GM18519 (cell line): ENCODE results near the gene ANXA7.

Source experiments
- ATAC-seq: cut with Tn5 transposase; IDR thresholded peaks from one replicate; pipeline ENCODE4 v1.9.1; 2021; ENCODE audit warnings: mild to moderate bottlenecking, moderate library complexity; ENCODE audit not compliant: unreplicated experiment, low FRiP score

Gene ANXA7

GRCh38 chr10:73413528-73414229, at the start of gene ANXA7:
Gene ANXA7, minus strand, starts transcription at chr10:73414058. Its CDS starts 13,202 bp downstream, at chr10:73400856.
- ATAC-seq, result peak; percentile 71

DNA sequence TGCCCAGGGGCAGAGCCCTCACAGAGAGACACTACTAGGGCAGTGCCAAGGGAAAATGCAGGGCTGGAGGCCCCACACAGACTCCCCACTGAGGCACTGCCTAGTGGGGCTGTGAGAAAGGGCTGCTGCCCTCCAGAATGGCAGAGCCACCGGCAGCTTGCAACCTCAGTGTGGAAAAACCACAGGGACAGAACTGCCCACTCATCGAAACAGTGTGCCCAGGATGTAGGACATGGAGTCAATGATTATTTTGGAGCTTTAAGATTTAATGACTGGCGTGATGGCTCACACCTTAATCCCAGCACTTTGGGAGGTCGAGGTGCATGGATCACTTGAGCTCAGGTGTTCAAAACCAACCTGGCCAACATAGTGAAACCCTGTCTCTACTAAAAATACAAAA, 47.0 kb upstream of the ANXA7 start:
- ATAC-seq, result no peak

DNA sequence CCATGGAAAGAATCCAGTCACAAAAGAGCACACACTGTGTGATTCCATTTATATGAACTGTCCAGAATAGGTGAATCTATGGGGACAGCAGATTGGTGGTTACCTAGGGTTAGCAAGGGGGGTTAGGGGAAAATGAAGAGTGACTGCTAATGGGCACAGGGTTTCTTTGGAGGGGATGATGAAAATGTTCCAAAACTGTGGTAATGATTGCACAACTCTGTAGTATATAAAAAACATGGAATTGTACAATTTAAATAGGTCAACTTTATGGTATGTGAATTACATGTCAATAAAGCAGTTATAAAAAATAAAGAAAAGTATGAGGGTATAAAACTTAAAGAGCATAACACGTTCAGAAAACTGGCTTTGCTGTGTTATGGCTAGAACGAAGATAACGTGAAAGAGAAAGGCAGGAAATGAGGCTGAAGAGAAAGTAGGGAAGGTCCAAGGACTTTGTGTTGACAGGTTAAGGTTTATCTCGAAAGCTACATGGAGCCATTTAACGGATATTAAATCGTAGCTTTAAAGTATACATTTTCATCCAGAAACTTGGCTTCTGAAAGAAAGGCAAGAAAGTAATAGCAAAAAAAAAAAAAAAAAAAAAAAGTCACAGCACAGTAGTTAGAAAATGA, 45.9 kb upstream of the ANXA7 start:
- no peak for ATAC-seq

GRCh38 chr10:73456187-73456890, 42.5 kb upstream of the ANXA7 start:
- no peak for ATAC-seq

GRCh38 chr10:73449113-73449512, 35.3 kb upstream of the ANXA7 start:
- no peak for ATAC-seq

- no peak for ATAC-seq
Measured at GRCh38 chr10:73448384-73448783, 34.5 kb upstream of the ANXA7 start.

GRCh38 chr10:73446926-73447325, 33.1 kb upstream of the ANXA7 start:
- ATAC-seq, result no peak

GRCh38 chr10:73444457-73444856, 30.6 kb upstream of the ANXA7 start:
- no peak for ATAC-seq

DNA sequence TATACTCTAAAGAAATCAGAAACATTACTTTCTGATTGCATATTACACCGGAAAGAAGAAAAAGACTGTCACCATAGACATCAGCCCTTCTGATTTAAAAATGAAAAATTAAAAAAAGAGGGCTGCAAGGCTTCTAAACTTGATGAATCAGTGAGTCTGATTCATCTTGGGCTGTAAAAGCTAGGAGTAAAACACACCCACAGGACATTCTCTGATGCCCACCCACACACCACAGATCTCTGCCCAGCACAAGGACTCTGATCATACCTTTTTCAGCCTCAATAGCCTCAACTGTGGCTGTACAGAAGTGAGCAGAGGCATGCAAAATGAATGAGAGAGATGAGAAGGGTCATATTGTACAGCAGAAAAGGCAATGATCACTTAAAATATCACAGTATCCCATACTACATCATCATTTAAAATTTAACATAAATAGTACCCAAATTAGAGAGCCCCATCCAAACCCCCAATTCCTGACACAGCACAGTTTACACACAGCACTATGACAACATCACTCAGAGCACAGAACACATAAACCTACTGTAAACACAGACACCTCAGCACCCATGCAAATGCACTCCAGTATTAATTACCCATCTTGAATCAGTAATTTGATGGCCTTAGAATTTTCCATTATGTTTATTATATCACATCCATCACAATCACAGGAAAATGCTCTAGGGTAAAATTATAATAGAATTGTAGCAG, 25.9 kb upstream of the ANXA7 start:
- ATAC-seq, result no peak

DNA sequence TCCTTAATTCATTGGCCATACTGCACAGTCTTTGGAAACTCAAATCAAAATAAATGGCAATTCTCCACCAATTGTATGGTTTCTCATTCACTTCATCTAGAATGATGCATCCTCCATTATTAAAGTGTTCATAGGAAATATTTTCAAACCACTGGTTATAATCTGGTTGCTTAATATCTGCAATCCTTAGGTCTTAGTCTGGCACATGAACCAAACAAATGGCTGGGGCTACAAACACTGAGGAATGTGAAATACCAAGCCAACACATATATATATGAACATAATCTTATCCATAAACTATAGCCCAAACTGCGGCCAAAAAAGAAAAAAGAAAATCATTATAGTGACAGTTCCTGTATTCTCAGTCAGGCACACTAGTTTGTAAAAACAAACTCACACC, 25.2 kb upstream of the ANXA7 start:
- ATAC-seq, result no peak

- no peak for ATAC-seq
Measured at GRCh38 chr10:73433538-73433867, 19.6 kb upstream of the ANXA7 start, which contains the start of gene MSS51. Gene MSS51, minus strand, starts transcription at chr10:73433561. Its CDS starts 5,277 bp downstream, at chr10:73428284.

DNA sequence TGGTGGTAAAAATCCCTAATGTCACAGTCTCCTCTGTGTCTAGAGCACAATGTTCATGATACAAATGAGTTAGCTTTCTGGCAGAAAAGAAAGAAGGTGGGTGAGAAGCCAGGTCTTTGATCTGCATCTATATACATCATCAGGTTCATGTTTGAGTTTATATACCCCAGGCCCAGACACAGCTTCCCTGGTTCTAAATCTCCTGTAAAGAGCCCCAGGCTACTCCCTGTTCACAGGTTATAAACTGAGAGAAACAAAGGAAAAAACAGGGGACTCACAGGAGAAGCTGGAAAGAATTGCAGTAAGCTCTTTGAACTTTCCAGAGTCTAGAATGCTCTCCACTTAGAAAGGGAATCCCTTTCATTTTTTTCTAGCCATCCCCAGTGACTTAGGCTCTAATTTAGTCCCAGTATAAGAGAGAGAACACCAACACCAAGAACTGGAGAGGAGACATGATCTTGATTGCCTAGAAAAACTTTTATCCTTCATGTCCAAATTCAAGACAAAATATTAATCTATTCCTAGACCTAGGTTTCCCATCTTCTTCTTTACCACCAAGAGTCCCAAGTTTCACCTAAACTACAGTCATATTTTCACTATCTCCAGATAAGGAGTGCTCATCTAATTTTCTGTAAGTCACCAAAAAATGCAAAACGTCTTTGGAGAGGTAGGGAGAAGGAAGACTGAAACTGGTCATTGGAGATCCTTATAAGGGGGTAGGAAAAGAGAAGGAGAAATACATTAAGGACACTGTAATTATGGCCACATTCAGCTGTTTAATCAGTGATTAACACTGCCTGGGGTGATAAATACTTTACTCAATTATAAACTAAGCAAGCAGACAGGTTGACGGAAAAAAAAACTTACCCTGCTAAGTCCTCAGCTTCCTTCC, 19.0 kb upstream of the ANXA7 start:
- ATAC-seq, result no peak

DNA sequence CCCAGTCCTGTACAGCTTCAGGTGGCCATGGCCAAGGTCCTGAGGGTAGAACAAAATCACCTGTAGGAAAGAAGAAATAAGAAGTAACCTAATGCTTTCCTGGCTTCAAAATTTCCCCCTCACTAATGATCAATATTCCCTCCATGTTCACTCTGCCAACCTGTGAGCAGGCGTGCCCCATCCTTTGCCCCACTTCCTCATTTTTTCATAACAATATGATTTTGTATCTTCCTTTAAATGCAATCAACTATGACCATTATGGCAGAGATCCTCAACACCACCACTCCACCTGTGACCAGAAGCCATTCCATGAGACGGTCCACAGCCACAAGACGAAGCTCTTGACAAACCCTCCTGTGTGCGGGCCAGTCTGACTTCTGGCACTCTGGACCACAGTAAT, 12.5 kb upstream of the ANXA7 start:
- no peak for ATAC-seq

- ATAC-seq, result no peak
Measured at GRCh38 chr10:73424478-73424877, 10.6 kb upstream of the ANXA7 start.

GRCh38 chr10:73423309-73423708, 9.5 kb upstream of the ANXA7 start:
- ATAC-seq, result no peak

DNA sequence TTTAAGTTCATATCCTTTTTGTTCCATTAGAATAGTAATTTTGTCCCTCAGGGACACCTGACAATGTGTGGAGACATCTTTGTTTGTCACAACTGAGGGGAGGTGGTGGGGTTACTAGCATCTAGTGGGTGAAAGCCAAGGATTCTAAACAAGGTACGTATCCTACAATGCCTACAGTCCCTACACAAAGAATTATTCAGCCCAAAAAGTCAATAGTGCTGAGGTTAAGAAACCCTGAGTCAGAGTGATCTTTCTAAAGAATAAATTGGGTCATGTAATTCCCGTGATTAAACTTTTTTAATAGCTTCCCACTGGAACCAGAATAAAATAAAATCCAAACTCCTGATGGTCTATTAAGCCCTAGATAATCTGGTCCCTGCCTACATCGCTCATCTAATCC, 2.7 kb upstream of the ANXA7 start:
- no peak for ATAC-seq

DNA sequence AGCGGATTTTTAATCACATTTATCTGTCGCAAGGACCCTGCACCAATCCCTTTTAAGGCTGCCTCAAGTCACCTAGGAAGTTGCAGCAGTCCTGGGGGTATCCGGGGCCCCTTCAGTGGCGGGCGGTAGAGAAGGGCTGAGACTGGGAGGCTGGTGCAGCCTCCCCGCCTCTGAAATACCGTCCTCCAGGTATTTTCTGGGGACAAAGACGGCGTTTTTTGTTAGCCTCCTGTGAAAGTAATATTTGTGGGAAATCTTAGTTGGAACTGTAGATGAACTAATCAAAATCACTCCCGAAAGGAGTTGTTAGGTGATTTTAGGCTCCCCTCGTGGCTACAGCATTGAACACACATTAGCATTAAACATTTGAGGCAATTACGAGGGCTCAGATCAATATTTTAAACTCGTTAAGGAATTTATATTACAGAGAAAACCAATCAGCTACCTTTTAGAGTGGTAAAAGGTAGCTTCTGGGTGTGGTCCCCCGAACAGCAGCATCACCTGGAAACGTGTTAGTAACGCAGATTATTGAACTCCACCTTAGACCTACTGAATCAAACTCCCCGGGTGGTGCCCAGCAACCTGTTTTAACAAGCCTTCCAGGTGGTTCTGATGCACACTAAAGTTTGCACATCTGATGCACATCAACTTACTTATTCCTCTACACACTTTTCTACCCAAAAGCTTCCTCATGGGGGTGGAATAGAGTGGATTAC, 530 bp upstream of the ANXA7 start:
- ATAC-seq, result no peak

GRCh38 chr10:73413108-73413527, 740 bp downstream of the ANXA7 start:
- peak; percentile 24 for ATAC-seq

- no peak for ATAC-seq
Measured at GRCh38 chr10:73410897-73411296, 3.0 kb downstream of the ANXA7 start.
